Kidney glomerular epithelial cell (primary cell): Measurements from ENCODE around the gene RAP1GAP2.
"Not testable (repeated sequence)": the region's sequence is repeated elsewhere in the genome, so short reads cannot be mapped to it uniquely, and the experiment has no call there.

Source experiments
- DNase-seq: peaks from one replicate; lab custom pipeline; 2025; lab: John Stamatoyannopoulos, UW

The RAP1GAP2 gene

GRCh38 chr17:2996810-2997670 is 200.8 kb downstream of the RAP1GAP2 start:
- DNase-seq: no peak

GRCh38 chr17:2998469-2998901 is 202.2 kb downstream of the RAP1GAP2 start:
- not testable (repeated sequence) for DNase-seq

GRCh38 chr17:3002538-3003295 is 206.5 kb downstream of the RAP1GAP2 start:
- no peak for DNase-seq

GRCh38 chr17:3003296-3004149 is 207.3 kb downstream of the RAP1GAP2 start:
- DNase-seq: no peak

GRCh38 chr17:3004150-3004801 is 208.0 kb downstream of the RAP1GAP2 start:
- peak; percentile 97 for DNase-seq

- no peak for DNase-seq
Measured at GRCh38 chr17:3004925-3005324, 208.7 kb downstream of the RAP1GAP2 start.

GRCh38 chr17:3005696-3006095 is 209.5 kb downstream of the RAP1GAP2 start:
- DNase-seq: no peak

GRCh38 chr17:3006801-3007200 is 210.6 kb downstream of the RAP1GAP2 start:
- DNase-seq: no peak

GRCh38 chr17:3007651-3008121 is 211.4 kb downstream of the RAP1GAP2 start:
- no peak for DNase-seq

- no peak for DNase-seq
Measured at GRCh38 chr17:3008336-3009288, 212.4 kb downstream of the RAP1GAP2 start.

GRCh38 chr17:3009411-3009920 is 213.2 kb downstream of the RAP1GAP2 start:
- DNase-seq: no peak

- no peak for DNase-seq
Measured at GRCh38 chr17:3011891-3012290, 215.7 kb downstream of the RAP1GAP2 start.

GRCh38 chr17:3012926-3013581 is 216.8 kb downstream of the RAP1GAP2 start:
- peak; percentile 14 for DNase-seq

- no peak for DNase-seq
Measured at GRCh38 chr17:3015890-3016289, 219.7 kb downstream of the RAP1GAP2 start.

GRCh38 chr17:3017936-3018335 is 221.7 kb downstream of the RAP1GAP2 start:
- DNase-seq: no peak

GRCh38 chr17:3019761-3020160 is 223.5 kb downstream of the RAP1GAP2 start:
- no peak for DNase-seq

- no peak for DNase-seq
Measured at GRCh38 chr17:3020381-3020780, 224.1 kb downstream of the RAP1GAP2 start.

- no peak for DNase-seq
Measured at GRCh38 chr17:3022197-3022596, 226.0 kb downstream of the RAP1GAP2 start.

- no peak for DNase-seq
Measured at GRCh38 chr17:3024346-3024745, 228.1 kb downstream of the RAP1GAP2 start.
